K562 (cell line): Measurements from ENCODE around the gene OR10G4. TPM values are rescaled to one million over a fixed set of nuclear protein-coding genes. Genes with fewer than 3 reads are reported as not detected.

Experiments used
- ATAC-seq: fragments of 200-7000 bp; cut with Tn5 transposase; 3 replicates; pipeline ENCODE4 v1.9.1; 2020; ENCODE audit warnings: moderate library complexity
- BruUV-seq: library from RNA; stranded (reverse); fragments of 400-500 nt; replicated peaks from 2 replicates; lab custom pipeline; 2021; lab: Mats Ljungman, UMichigan
- CTCF ChIA-PET: fragments of 300-600 bp; formaldehyde crosslinking; extraction: SDS; loops from one replicate; lab custom pipeline; 2021; ENCODE audit warnings: low intra/inter-chr PET ratio; lab: Yijun Ruan, JAX
- POLR2A ChIA-PET: fragments of 300-600, 350-650 bp; sonication (Branson Sonifier 250); formaldehyde crosslinking; extraction: SDS; loops from one replicate; lab custom pipeline; 2021; ENCODE audit warnings: antibody characterized with exemption, inconsistent platforms; lab: Yijun Ruan, JAX
- DNase-seq, 4 experiments: peaks; one replicate each; pipeline versions ENCODE4 v3.0.0 to v3.0.0-alpha.2; 2011 to 2018; ENCODE audit warnings: low spot score in 3 of 4, mixed read lengths in 3 of 4; ENCODE audit errors: extremely low read depth in 1 of 4
- FAIRE-seq: peaks from 2 replicates; lab custom pipeline; 2011; peaks lifted over from hg19 to GRCh38; lab: Jason Lieb, UNC
- H2AFZ ChIP-seq: 2 replicates; pipeline ENCODE4 v1.6.0; 2011; ENCODE audit warnings: low read depth, low read length, control low read depth, inconsistent platforms
- H3K27ac ChIP-seq: fragments of 200-600 bp; 3 replicates; pipeline ENCODE4 v1.8.0; 2011; ENCODE audit warnings: low read depth, mild to moderate bottlenecking, control low read depth, inconsistent platforms, low read length, moderate library complexity, mixed read lengths; ENCODE audit errors: extremely low read depth
- H3K27me3 ChIP-seq, 2 experiments: fragments of 300-600 bp in 1 of 2; 2 replicates in 1 of 2; 3 replicates in 1 of 2; pipeline versions ENCODE4 v1.6.0 to v1.8.0; 2011; ENCODE audit warnings: inconsistent platforms in 2 of 2, low read length in 2 of 2, mild to moderate bottlenecking in 1 of 2, mixed read lengths in 1 of 2, moderate library complexity in 1 of 2; ENCODE audit not compliant: control insufficient read depth in 2 of 2, insufficient read depth in 2 of 2
- H3K36me3 ChIP-seq: fragments of 300-600 bp; 3 replicates; pipeline ENCODE4 v1.8.0; 2011; ENCODE audit warnings: mild to moderate bottlenecking, low read length, inconsistent platforms; ENCODE audit not compliant: control insufficient read depth, insufficient read depth
- H3K4me1 ChIP-seq, 2 experiments: fragments of 200-600 bp in 1 of 2; replicated peaks in 1 of 2; 2 replicates in 1 of 2; 3 replicates in 1 of 2; pipeline versions ENCODE4 v1.5.1 to v1.8.0; 2011; ENCODE audit warnings: inconsistent platforms in 2 of 2, low read length in 2 of 2, mild to moderate bottlenecking in 1 of 2, mixed read lengths in 1 of 2, moderate library complexity in 1 of 2; ENCODE audit not compliant: control insufficient read depth in 2 of 2, insufficient read depth in 2 of 2
- H3K4me2 ChIP-seq: 2 replicates; pipeline ENCODE4 v1.6.1; 2011; ENCODE audit warnings: low read length, control low read depth, inconsistent platforms, mixed read lengths; ENCODE audit not compliant: insufficient read depth
- H3K4me3 ChIP-seq: fragments of 200-600 bp; sonication (generic), shearing (Covaris generic); 2 replicates; pipeline ENCODE4 v1.5.1; 2016; ENCODE audit warnings: control low read depth, inconsistent platforms
- H3K79me2 ChIP-seq: fragments of 200-600 bp; 3 replicates; pipeline ENCODE4 v1.8.0; 2011; ENCODE audit warnings: low read length, inconsistent platforms; ENCODE audit not compliant: control insufficient read depth, insufficient read depth
- H3K9ac ChIP-seq, 2 experiments: 2 replicates each; pipeline versions ENCODE4 v1.6.0 to v1.6.1; 2011; ENCODE audit warnings: low read depth in 2 of 2, low read length in 2 of 2, control low read depth in 1 of 2, inconsistent platforms in 1 of 2, mild to moderate bottlenecking in 1 of 2, mixed read lengths in 1 of 2; ENCODE audit not compliant: insufficient read depth in 1 of 2
- H3K9me1 ChIP-seq: one replicate; pipeline ENCODE4 v1.6.0; 2011; ENCODE audit warnings: inconsistent platforms, mild to moderate bottlenecking, low read length, moderate library complexity; ENCODE audit not compliant: control insufficient read depth, insufficient read depth
- H3K9me3 ChIP-seq: replicated peaks from 2 replicates; pipeline ENCODE4 v1.5.1; 2011; ENCODE audit warnings: low read depth, low read length, inconsistent platforms; ENCODE audit not compliant: control insufficient read depth, insufficient read depth
- H4K20me1 ChIP-seq: replicated peaks from 2 replicates; pipeline ENCODE4 v1.6.1; 2011; ENCODE audit warnings: low read length, inconsistent platforms, mixed read lengths; ENCODE audit not compliant: control insufficient read depth, insufficient read depth
- BMI1 ChIP-seq: fragments of 150-350 bp; IDR thresholded peaks from 2 replicates; pipeline ENCODE4 v1.6.1; 2014; ENCODE audit warnings: low read length
- CTCFL ChIP-seq: IDR thresholded peaks from 2 replicates; pipeline ENCODE4 v1.6.1; 2011; ENCODE audit warnings: borderline replicate concordance, low read depth, mild to moderate bottlenecking, moderate library complexity, low read length; ENCODE audit not compliant: insufficient read depth, poor library complexity, severe bottlenecking
- ETV1 ChIP-seq: fragments of 450-650 bp; conservative IDR thresholded peaks from 2 replicates; pipeline ENCODE4 v1.6.1; 2016; ENCODE audit warnings: missing genetic modification characterization, control low read depth, low read depth, missing compliant biosample characterization
- MBD2 ChIP-seq: sonication (generic); IDR thresholded peaks from 2 replicates; pipeline ENCODE4 v1.6.1; 2016; ENCODE audit warnings: low read depth, borderline replicate concordance
- TBP ChIP-seq: optimal IDR thresholded peaks from 2 replicates; pipeline ENCODE3; 2011; ENCODE audit warnings: low read depth, low read length, improper control_type of control experiment
- ZNF551 ChIP-seq: fragments of 250-450 bp; sonication (Bioruptor Pico); IDR thresholded peaks from 2 replicates; pipeline ENCODE4 v1.5.0; 2021; ENCODE audit warnings: mild to moderate bottlenecking, moderate library complexity
- WGBS: fragments of 100-300 bp; shearing (Covaris generic); methylation state at CpG from one replicate; pipeline ENCODE4 v1.1.6; 2016; ENCODE audit warnings: low coverage, mixed read lengths; ENCODE audit not compliant: insufficient coverage; ENCODE audit errors: missing lambda C conversion rate; 5-methylcytosine and 5-hydroxymethylcytosine counted together
- in situ Hi-C: fragments of 300-500 bp; cut with MboI; formaldehyde crosslinking; loops from 4 replicates; pipeline ENCODE4 v1.15.0; 2018; ENCODE audit warnings: inconsistent platforms, mixed read lengths
- intact Hi-C: fragments of 100-400 bp; cut with micrococcal nuclease; formaldehyde crosslinking; loops from 2 replicates; pipeline ENCODE4 v1.14.2; 2022
- polyA plus RNA-seq, 8 experiments: library from polyadenylated mRNA; depleted of rRNA in 4 of 8; stranded (reverse) in 5 of 8; unstranded in 3 of 8; fragments of >200 nt; fragmentation: Nextera tagmentation in 2 of 8; fragmentation: Illumina TruSeq in 1 of 8; extraction: Ambion mirVana in 2 of 8; extraction: Trizol in 1 of 8; gene quantifications; 2 replicates each; pipeline versions ENCODE4 v1.2.1 to v1.2.3, GENCODE V29; 2011 to 2014; ENCODE audit warnings: inconsistent platforms in 1 of 8, missing spikeins in 1 of 8
- total RNA-seq, 7 experiments: library from RNA; depleted of rRNA in 6 of 7; stranded (reverse); fragments of >200 nt in 6 of 7; fragmentation: Illumina TruSeq in 2 of 7; extraction: Trizol in 2 of 7; gene quantifications; 2 replicates each; pipeline versions ENCODE4 v1.2.1 to v1.2.3, GENCODE V29; 2011 to 2021; ENCODE audit warnings: low replicate concordance in 1 of 7

OR10G4 gene
- total and polyA plus RNA-seq, 9 of the 15 experiments (the other 6 are each of a cell fraction or from before 2014, with no cell fraction given), result not detected

GRCh38 chr11:124052966-124053365 lies 40.2 kb downstream of the OR10G4 start:
- H3K36me3 ChIP-seq, result no peaks in the 10 kb centered on the region
- CTCF ChIA-PET, result no interaction called here
- no peaks in the 10 kb centered on the region for H3K9me3 ChIP-seq
- no TSS peak for BruUV-seq
- no peaks in the 10 kb centered on the region for H3K9me1 ChIP-seq
- POLR2A ChIA-PET, result interaction anchor here (0.7 kb wide), 1 partner anchor 248 kb away, joined by 3 read pairs; no protein-coding TSS in a partner anchor
- H3K27ac ChIP-seq, result no peak overlapping the region
- H2AFZ ChIP-seq, result no peak overlapping the region
- no peak overlapping the region for H3K4me2 ChIP-seq
- intact Hi-C loops, result no loop called here
- DNase-seq, result no peak
- no peak for ATAC-seq
- no peak for TF ChIP-seq CTCFL
- TF ChIP-seq BMI1, result no peak
- no peak for TF ChIP-seq TBP
- TF ChIP-seq ETV1 (tag), result no peak
- no peak for TF ChIP-seq ZNF551 (CRISPR knock-in tag)
- no peak for TF ChIP-seq MBD2
- H3K9ac ChIP-seq, result no peak overlapping the region
- peaks cover 4 to 13% of the 10 kb centered on the region in 2 experiments; a peak in 3 of 5 replicates for H3K27me3 ChIP-seq
- no peak for FAIRE-seq
- in situ Hi-C loops, result loop anchor here (25.0 kb wide), 2 partner anchors 534 to 809 kb away; partner anchors contain the start of gene ROBO3
- no peaks in the 10 kb centered on the region for H3K79me2 ChIP-seq
- no peak overlapping the region for H3K4me3 ChIP-seq
- no peaks in the 10 kb centered on the region for H3K4me1 ChIP-seq
- H4K20me1 ChIP-seq, result no peaks in the 10 kb centered on the region
- 4% methylated on average over 3 of the region's 3 CpGs for WGBS

Other genes starting within 250 kb of the OR10G4 start
Only the 7 nearest of the 14 such genes appear.
- gene OR4D5, start 73.4 kb upstream of the OR10G4 start, total RNA-seq (2014; rRNA removed), result not detected in 2 replicates
- gene OR4D5, start 73.4 kb upstream of the OR10G4 start, total RNA-seq (2014; rRNA removed; fragmentation: Illumina TruSeq; extraction: Trizol), result not detected in 2 replicates
- not detected in 2 replicates for gene OR4D5, start 73.4 kb upstream of the OR10G4 start, total RNA-seq (2015; rRNA removed; fragmentation: Illumina TruSeq; extraction: Trizol)
- not detected in 2 replicates for gene OR4D5, start 73.4 kb upstream of the OR10G4 start, total RNA-seq (2021)
- gene OR4D5, start 73.4 kb upstream of the OR10G4 start, polyA plus RNA-seq (2011; rRNA removed), result not detected in 2 replicates
- gene OR4D5, start 73.4 kb upstream of the OR10G4 start, polyA plus RNA-seq (2014; fragmentation: Illumina TruSeq; extraction: Trizol), result not detected in 2 replicates
- gene OR4D5, start 73.4 kb upstream of the OR10G4 start, polyA plus RNA-seq (2014; fragmentation: Nextera tagmentation; extraction: Ambion mirVana), result not detected
- gene OR4D5, start 73.4 kb upstream of the OR10G4 start, polyA plus RNA-seq (2014; rRNA removed), result not detected in 2 replicates
- not detected in 2 replicates for gene OR6T1, start 69.2 kb upstream of the OR10G4 start, total RNA-seq (2014; rRNA removed)
- not detected in 2 replicates for gene OR6T1, start 69.2 kb upstream of the OR10G4 start, total RNA-seq (2014; rRNA removed; fragmentation: Illumina TruSeq; extraction: Trizol)
- gene OR6T1, start 69.2 kb upstream of the OR10G4 start, total RNA-seq (2015; rRNA removed; fragmentation: Illumina TruSeq; extraction: Trizol), result not detected in 2 replicates
- gene OR6T1, start 69.2 kb upstream of the OR10G4 start, total RNA-seq (2021), result not detected in 2 replicates
- not detected in 2 replicates for gene OR6T1, start 69.2 kb upstream of the OR10G4 start, polyA plus RNA-seq (2011; rRNA removed)
- gene OR6T1, start 69.2 kb upstream of the OR10G4 start, polyA plus RNA-seq (2014; fragmentation: Illumina TruSeq; extraction: Trizol), result not detected in 2 replicates
- gene OR6T1, start 69.2 kb upstream of the OR10G4 start, polyA plus RNA-seq (2014; fragmentation: Nextera tagmentation; extraction: Ambion mirVana), result not detected
- not detected in 2 replicates for gene OR6T1, start 69.2 kb upstream of the OR10G4 start, polyA plus RNA-seq (2014; rRNA removed)
- not detected in 2 replicates for gene OR10S1, start 35.2 kb upstream of the OR10G4 start, total RNA-seq (2014; rRNA removed)
- not detected in 2 replicates for gene OR10S1, start 35.2 kb upstream of the OR10G4 start, total RNA-seq (2014; rRNA removed; fragmentation: Illumina TruSeq; extraction: Trizol)
- gene OR10S1, start 35.2 kb upstream of the OR10G4 start, total RNA-seq (2015; rRNA removed; fragmentation: Illumina TruSeq; extraction: Trizol), result not detected in 2 replicates
- gene OR10S1, start 35.2 kb upstream of the OR10G4 start, total RNA-seq (2021), result not detected in 2 replicates
- not detected in 2 replicates for gene OR10S1, start 35.2 kb upstream of the OR10G4 start, polyA plus RNA-seq (2011; rRNA removed)
- gene OR10S1, start 35.2 kb upstream of the OR10G4 start, polyA plus RNA-seq (2014; fragmentation: Illumina TruSeq; extraction: Trizol), result not detected in 2 replicates
- not detected for gene OR10S1, start 35.2 kb upstream of the OR10G4 start, polyA plus RNA-seq (2014; fragmentation: Nextera tagmentation; extraction: Ambion mirVana)
- gene OR10S1, start 35.2 kb upstream of the OR10G4 start, polyA plus RNA-seq (2014; rRNA removed), result not detected in 2 replicates
- not detected in 2 replicates for gene OR10G6, start 17.8 kb upstream of the OR10G4 start, total RNA-seq (2014; rRNA removed)
- not detected in 2 replicates for gene OR10G6, start 17.8 kb upstream of the OR10G4 start, total RNA-seq (2014; rRNA removed; fragmentation: Illumina TruSeq; extraction: Trizol)
- gene OR10G6, start 17.8 kb upstream of the OR10G4 start, total RNA-seq (2015; rRNA removed; fragmentation: Illumina TruSeq; extraction: Trizol), result not detected in 2 replicates
- gene OR10G6, start 17.8 kb upstream of the OR10G4 start, total RNA-seq (2021), result not detected in 2 replicates
- gene OR10G6, start 17.8 kb upstream of the OR10G4 start, polyA plus RNA-seq (2011; rRNA removed), result not detected in 2 replicates
- gene OR10G6, start 17.8 kb upstream of the OR10G4 start, polyA plus RNA-seq (2014; fragmentation: Illumina TruSeq; extraction: Trizol), result not detected in 2 replicates
- not detected for gene OR10G6, start 17.8 kb upstream of the OR10G4 start, polyA plus RNA-seq (2014; fragmentation: Nextera tagmentation; extraction: Ambion mirVana)
- not detected in 2 replicates for gene OR10G6, start 17.8 kb upstream of the OR10G4 start, polyA plus RNA-seq (2014; rRNA removed)
- not detected in 2 replicates for gene OR10G9, start 10.0 kb downstream of the OR10G4 start, total RNA-seq (2014; rRNA removed)
- gene OR10G9, start 10.0 kb downstream of the OR10G4 start, total RNA-seq (2014; rRNA removed; fragmentation: Illumina TruSeq; extraction: Trizol), result not detected in 2 replicates
- gene OR10G9, start 10.0 kb downstream of the OR10G4 start, total RNA-seq (2015; rRNA removed; fragmentation: Illumina TruSeq; extraction: Trizol), result not detected in 2 replicates
- not detected in 2 replicates for gene OR10G9, start 10.0 kb downstream of the OR10G4 start, total RNA-seq (2021)
- not detected in 2 replicates for gene OR10G9, start 10.0 kb downstream of the OR10G4 start, polyA plus RNA-seq (2011; rRNA removed)
- not detected in 2 replicates for gene OR10G9, start 10.0 kb downstream of the OR10G4 start, polyA plus RNA-seq (2014; fragmentation: Illumina TruSeq; extraction: Trizol)
- gene OR10G9, start 10.0 kb downstream of the OR10G4 start, polyA plus RNA-seq (2014; fragmentation: Nextera tagmentation; extraction: Ambion mirVana), result not detected
- not detected in 2 replicates for gene OR10G9, start 10.0 kb downstream of the OR10G4 start, polyA plus RNA-seq (2014; rRNA removed)
- gene OR10G8, start 13.8 kb downstream of the OR10G4 start, total RNA-seq (2014; rRNA removed), result not detected in 2 replicates
- not detected in 2 replicates for gene OR10G8, start 13.8 kb downstream of the OR10G4 start, total RNA-seq (2014; rRNA removed; fragmentation: Illumina TruSeq; extraction: Trizol)
- gene OR10G8, start 13.8 kb downstream of the OR10G4 start, total RNA-seq (2015; rRNA removed; fragmentation: Illumina TruSeq; extraction: Trizol), result not detected in 2 replicates
- gene OR10G8, start 13.8 kb downstream of the OR10G4 start, total RNA-seq (2021), result not detected in 2 replicates
- not detected in 2 replicates for gene OR10G8, start 13.8 kb downstream of the OR10G4 start, polyA plus RNA-seq (2011; rRNA removed)
- gene OR10G8, start 13.8 kb downstream of the OR10G4 start, polyA plus RNA-seq (2014; fragmentation: Illumina TruSeq; extraction: Trizol), result not detected in 2 replicates
- not detected for gene OR10G8, start 13.8 kb downstream of the OR10G4 start, polyA plus RNA-seq (2014; fragmentation: Nextera tagmentation; extraction: Ambion mirVana)
- gene OR10G8, start 13.8 kb downstream of the OR10G4 start, polyA plus RNA-seq (2014; rRNA removed), result not detected in 2 replicates
- not detected in 2 replicates for gene OR10G7, start 28.3 kb downstream of the OR10G4 start, total RNA-seq (2014; rRNA removed)
- gene OR10G7, start 28.3 kb downstream of the OR10G4 start, total RNA-seq (2014; rRNA removed; fragmentation: Illumina TruSeq; extraction: Trizol), result not detected in 2 replicates
- gene OR10G7, start 28.3 kb downstream of the OR10G4 start, total RNA-seq (2015; rRNA removed; fragmentation: Illumina TruSeq; extraction: Trizol), result not detected in 2 replicates
- gene OR10G7, start 28.3 kb downstream of the OR10G4 start, total RNA-seq (2021), result not detected in 2 replicates
- not detected in 2 replicates for gene OR10G7, start 28.3 kb downstream of the OR10G4 start, polyA plus RNA-seq (2011; rRNA removed)
- gene OR10G7, start 28.3 kb downstream of the OR10G4 start, polyA plus RNA-seq (2014; fragmentation: Illumina TruSeq; extraction: Trizol), result not detected in 2 replicates
- gene OR10G7, start 28.3 kb downstream of the OR10G4 start, polyA plus RNA-seq (2014; fragmentation: Nextera tagmentation; extraction: Ambion mirVana), result not detected
- gene OR10G7, start 28.3 kb downstream of the OR10G4 start, polyA plus RNA-seq (2014; rRNA removed), result not detected in 2 replicates